ENCODE data around the gene BICD2. TPM values are rescaled to one million over a fixed set of nuclear protein-coding genes. Genes with fewer than 3 reads are reported as not detected.

Gene BICD2
- total and polyA plus RNA-seq, 10 of the 15 experiments (the other 5 are each of a cell fraction or from before 2014, with no cell fraction given): 5.3 to 25.5 (median 14.4) TPM

GRCh38 chr9:92781899-92782298 lies 17.3 kb upstream of the BICD2 start:
- Histone ChIP-seq H3K9me3 (replicated peaks; ENCODE audit: control insufficient read depth, insufficient read depth, low read length) (peaks cover 14% of the 10 kb centered on the region; the same call in 2 of the 3 replicates), H2AFZ (ENCODE audit: control insufficient read depth, low read depth, low read length) (no peak overlapping the region), H3K4me2 (ENCODE audit: control insufficient read depth, insufficient read depth) (no peak overlapping the region), H3K4me3 (no peak overlapping the region), H3K27me3 (replicated peaks in 1 of 2; ENCODE audit: control insufficient read depth in 2 of 2, insufficient read depth in 2 of 2, low read length in 1 of 2) (no peaks in the 10 kb centered on the region), H3K9ac (ENCODE audit: control insufficient read depth, insufficient read depth, low read length) (no peak overlapping the region), H3K4me1 (ENCODE audit: control insufficient read depth, insufficient read depth, low read length) (no peaks in the 10 kb centered on the region), H3K79me2 (ENCODE audit: control insufficient read depth, insufficient read depth, low read length) (no peaks in the 10 kb centered on the region), H3K27ac (ENCODE audit: control insufficient read depth, insufficient read depth) (no peak overlapping the region), H3K36me3 (ENCODE audit: control insufficient read depth in 2 of 2, insufficient read depth in 2 of 2, low read length in 1 of 2) (no peaks in the 10 kb centered on the region), H4K20me1 (ENCODE audit: control insufficient read depth, insufficient read depth) (no peaks in the 10 kb centered on the region)
- no peak for TF ChIP-seq CBX3 (IDR thresholded peaks at IDR 0.05; ENCODE audit: borderline replicate concordance, low read depth)
- in situ Hi-C loops (cut with MboI): no loop called here
- ChIA-PET POLR2A (no interaction called here), RAD21 (ENCODE audit: unreplicated experiment) (no interaction called here), SMC1A (ENCODE audit: uncharacterized antibody, unreplicated experiment) (interaction anchor here (0.6 kb wide), 1 partner anchor 308 kb away, joined by 3 read pairs; no protein-coding TSS in a partner anchor), CTCF (no interaction called here)
- BruUV-seq (replicated peaks): no TSS peak
- no peak for DNase-seq (ENCODE audit: low read depth, low spot score)
- intact Hi-C loops (cut with micrococcal nuclease; ENCODE audit: unreplicated experiment): no loop called here
- 63% methylated on average over 2 of the region's 2 CpGs for WGBS (ENCODE audit: insufficient coverage, insufficient replicate concordance, low lambda C conversion rate, missing lambda C conversion rate)
- ATAC-seq: no peak
- FAIRE-seq: no peak

GRCh38 chr9:92780206-92780605 lies 15.6 kb upstream of the BICD2 start:
- intact Hi-C loops (cut with micrococcal nuclease; ENCODE audit: unreplicated experiment) (no loop called here), in situ Hi-C loops (cut with MboI) (no loop called here)
- DNase-seq (ENCODE audit: low read depth, low spot score): no peak
- no TSS peak for BruUV-seq (replicated peaks)
- no peak for TF ChIP-seq ESRRA (IDR thresholded peaks at IDR 0.05; ENCODE audit: low read length)
- TF ChIP-seq TCF12 (IDR thresholded peaks at IDR 0.05; ENCODE audit: low read depth, low read length): no peak
- no peak for TF ChIP-seq E4F1 (IDR thresholded peaks at IDR 0.05; ENCODE audit: borderline replicate concordance, partially characterized antibody)
- no peak for TF ChIP-seq ELK1 (IDR thresholded peaks at IDR 0.05; ENCODE audit: low read depth, low read length)
- TF ChIP-seq IRF4 (IDR thresholded peaks at IDR 0.05; ENCODE audit: low read depth, low read length): no peak
- TF ChIP-seq MTA2 (IDR thresholded peaks at IDR 0.05; ENCODE audit: low read depth): no peak
- no peak for TF ChIP-seq TARDBP (IDR thresholded peaks at IDR 0.05; ENCODE audit: borderline replicate concordance)
- no peak for TF ChIP-seq NRF1 (conservative IDR thresholded peaks at IDR 0.05; ENCODE audit: low read depth, low read length)
- TF ChIP-seq RB1 (IDR thresholded peaks at IDR 0.05; ENCODE audit: borderline replicate concordance): no peak
- no peak for TF ChIP-seq GATAD2B (conservative IDR thresholded peaks at IDR 0.05; ENCODE audit: low read depth)
- Histone ChIP-seq H3K9me3 (replicated peaks; ENCODE audit: control insufficient read depth, insufficient read depth, low read length) (peaks cover 8% of the 10 kb centered on the region; the same call in 2 of the 3 replicates), H3K9ac (ENCODE audit: control insufficient read depth, insufficient read depth, low read length) (no peak overlapping the region), H3K4me3 (no peak overlapping the region), H2AFZ (ENCODE audit: control insufficient read depth, low read depth, low read length) (no peak overlapping the region), H3K27me3 (replicated peaks in 1 of 2; ENCODE audit: control insufficient read depth in 2 of 2, insufficient read depth in 2 of 2, low read length in 1 of 2) (no peaks in the 10 kb centered on the region), H3K27ac (ENCODE audit: control insufficient read depth, insufficient read depth) (no peak overlapping the region), H4K20me1 (ENCODE audit: control insufficient read depth, insufficient read depth) (no peaks in the 10 kb centered on the region), H3K4me2 (ENCODE audit: control insufficient read depth, insufficient read depth) (no peak overlapping the region), H3K4me1 (ENCODE audit: control insufficient read depth, insufficient read depth, low read length) (no peaks in the 10 kb centered on the region), H3K79me2 (ENCODE audit: control insufficient read depth, insufficient read depth, low read length) (no peaks in the 10 kb centered on the region), H3K36me3 (ENCODE audit: control insufficient read depth in 2 of 2, insufficient read depth in 2 of 2, low read length in 1 of 2) (no peaks in the 10 kb centered on the region)
- no peak for FAIRE-seq
- RAD21 ChIA-PET (ENCODE audit: unreplicated experiment): interaction anchor here (1.1 to 2.2 kb wide), 2 partner anchors 10 to 62 kb away, joined by 4 to 7 read pairs; no protein-coding TSS in a partner anchor
- POLR2A ChIA-PET: no interaction called here
- ATAC-seq: no peak
- SMC1A ChIA-PET (ENCODE audit: uncharacterized antibody, unreplicated experiment): interaction anchor here (1.0 to 1.9 kb wide), 2 partner anchors 9 to 10 kb away, joined by 3 to 4 read pairs; no protein-coding TSS in a partner anchor
- CTCF ChIA-PET: interaction anchor here (0.9 kb wide), 1 partner anchor 15 kb away, joined by 3 read pairs; no protein-coding TSS in a partner anchor
